ENCODE results near the gene RBM47.
"Not testable (repeated sequence)": the region's sequence is repeated elsewhere in the genome, so short reads cannot be mapped to it uniquely, and the experiment has no call there.

Gene RBM47

GRCh38 chr4:40434126-40434687, 195.5 kb downstream of the RBM47 start:
- no peak for DNase-seq

GRCh38 chr4:40432504-40432903, 197.2 kb downstream of the RBM47 start:
- no peak for DNase-seq

GRCh38 chr4:40427871-40428270, 201.8 kb downstream of the RBM47 start:
- not testable (repeated sequence) for DNase-seq

- no peak for DNase-seq
Observed at GRCh38 chr4:40427128-40427527, 202.5 kb downstream of the RBM47 start.

- DNase-seq, result no peak
Observed at GRCh38 chr4:40425799-40426574, 203.7 kb downstream of the RBM47 start.

- DNase-seq, result no peak
Observed at GRCh38 chr4:40423735-40424134, 205.9 kb downstream of the RBM47 start.

- no peak for DNase-seq
Observed at GRCh38 chr4:40421839-40422708, 207.6 kb downstream of the RBM47 start.

GRCh38 chr4:40419231-40419912, 210.3 kb downstream of the RBM47 start:
- no peak for DNase-seq

- DNase-seq, result no peak
Observed at GRCh38 chr4:40418430-40419230, 211.0 kb downstream of the RBM47 start.

GRCh38 chr4:40417941-40418340, 211.7 kb downstream of the RBM47 start:
- DNase-seq, result no peak

GRCh38 chr4:40414673-40415072, 215.0 kb downstream of the RBM47 start:
- DNase-seq, result no peak

- DNase-seq, result no peak
Observed at GRCh38 chr4:40412866-40413795, 216.5 kb downstream of the RBM47 start.

GRCh38 chr4:40412388-40412787, 217.3 kb downstream of the RBM47 start:
- no peak for DNase-seq

- DNase-seq, result no peak
Observed at GRCh38 chr4:40409835-40410234, 219.8 kb downstream of the RBM47 start.

- not testable (repeated sequence) for DNase-seq
Observed at GRCh38 chr4:40407468-40407867, 222.2 kb downstream of the RBM47 start.

- no peak for DNase-seq
Observed at GRCh38 chr4:40406340-40406739, 223.3 kb downstream of the RBM47 start.

GRCh38 chr4:40405193-40405592, 224.5 kb downstream of the RBM47 start:
- no peak for DNase-seq

- DNase-seq, result no peak
Observed at GRCh38 chr4:40403081-40403480, 226.6 kb downstream of the RBM47 start.

GRCh38 chr4:40402556-40402955, 227.1 kb downstream of the RBM47 start:
- no peak for DNase-seq

GRCh38 chr4:40401631-40402030, 228.0 kb downstream of the RBM47 start:
- no peak for DNase-seq

GRCh38 chr4:40401096-40401495, 228.6 kb downstream of the RBM47 start:
- no peak for DNase-seq
